ENCODE data around the gene TBC1D9.

- TF ChIP-seq GATA3 (IDR thresholded peaks at IDR 0.05; ENCODE audit: borderline replicate concordance) (no peak), EP300 (IDR thresholded peaks at IDR 0.05) (no peak), CTCF (IDR thresholded peaks at IDR 0.05) (no peak), CHD2 (IDR thresholded peaks at IDR 0.05; ENCODE audit: low read length, partially characterized antibody) (no peak), ZNF302 (CRISPR knock-in tag; IDR thresholded peaks at IDR 0.05) (no peak), SMC3 (IDR thresholded peaks at IDR 0.05) (no peak), MYC (IDR thresholded peaks at IDR 0.05; ENCODE audit: borderline replicate concordance, low read length) (no peak), ELK1 (IDR thresholded peaks at IDR 0.05; ENCODE audit: low read depth, low read length) (no peak)
- TF ChIP-seq, protein P1, sequence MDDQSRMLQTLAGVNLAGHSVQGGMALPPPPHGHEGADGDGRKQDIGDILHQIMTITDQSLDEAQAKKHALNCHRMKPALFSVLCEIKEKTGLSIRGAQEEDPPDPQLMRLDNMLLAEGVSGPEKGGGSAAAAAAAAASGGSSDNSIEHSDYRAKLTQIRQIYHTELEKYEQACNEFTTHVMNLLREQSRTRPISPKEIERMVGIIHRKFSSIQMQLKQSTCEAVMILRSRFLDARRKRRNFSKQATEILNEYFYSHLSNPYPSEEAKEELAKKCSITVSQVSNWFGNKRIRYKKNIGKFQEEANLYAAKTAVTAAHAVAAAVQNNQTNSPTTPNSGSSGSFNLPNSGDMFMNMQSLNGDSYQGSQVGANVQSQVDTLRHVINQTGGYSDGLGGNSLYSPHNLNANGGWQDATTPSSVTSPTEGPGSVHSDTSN (IDR thresholded peaks at IDR 0.05) = no peak
- TF ChIP-seq, protein P2, sequence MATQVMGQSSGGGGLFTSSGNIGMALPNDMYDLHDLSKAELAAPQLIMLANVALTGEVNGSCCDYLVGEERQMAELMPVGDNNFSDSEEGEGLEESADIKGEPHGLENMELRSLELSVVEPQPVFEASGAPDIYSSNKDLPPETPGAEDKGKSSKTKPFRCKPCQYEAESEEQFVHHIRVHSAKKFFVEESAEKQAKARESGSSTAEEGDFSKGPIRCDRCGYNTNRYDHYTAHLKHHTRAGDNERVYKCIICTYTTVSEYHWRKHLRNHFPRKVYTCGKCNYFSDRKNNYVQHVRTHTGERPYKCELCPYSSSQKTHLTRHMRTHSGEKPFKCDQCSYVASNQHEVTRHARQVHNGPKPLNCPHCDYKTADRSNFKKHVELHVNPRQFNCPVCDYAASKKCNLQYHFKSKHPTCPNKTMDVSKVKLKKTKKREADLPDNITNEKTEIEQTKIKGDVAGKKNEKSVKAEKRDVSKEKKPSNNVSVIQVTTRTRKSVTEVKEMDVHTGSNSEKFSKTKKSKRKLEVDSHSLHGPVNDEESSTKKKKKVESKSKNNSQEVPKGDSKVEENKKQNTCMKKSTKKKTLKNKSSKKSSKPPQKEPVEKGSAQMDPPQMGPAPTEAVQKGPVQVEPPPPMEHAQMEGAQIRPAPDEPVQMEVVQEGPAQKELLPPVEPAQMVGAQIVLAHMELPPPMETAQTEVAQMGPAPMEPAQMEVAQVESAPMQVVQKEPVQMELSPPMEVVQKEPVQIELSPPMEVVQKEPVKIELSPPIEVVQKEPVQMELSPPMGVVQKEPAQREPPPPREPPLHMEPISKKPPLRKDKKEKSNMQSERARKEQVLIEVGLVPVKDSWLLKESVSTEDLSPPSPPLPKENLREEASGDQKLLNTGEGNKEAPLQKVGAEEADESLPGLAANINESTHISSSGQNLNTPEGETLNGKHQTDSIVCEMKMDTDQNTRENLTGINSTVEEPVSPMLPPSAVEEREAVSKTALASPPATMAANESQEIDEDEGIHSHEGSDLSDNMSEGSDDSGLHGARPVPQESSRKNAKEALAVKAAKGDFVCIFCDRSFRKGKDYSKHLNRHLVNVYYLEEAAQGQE (IDR thresholded peaks at IDR 0.05) = no peak
Measured at GRCh38 chr4:140725556-140725955, 30.6 kb downstream of the TBC1D9 start.
